HCT116 (cell line): ENCODE data around the gene ABCG1. TPM values are rescaled to one million over a fixed set of nuclear protein-coding genes. Genes with fewer than 3 reads are reported as not detected.

Source experiments
- ATAC-seq: fragments of 200-7000 bp; cut with Tn5 transposase; 2 replicates; pipeline ENCODE4 v1.9.1; 2020; ENCODE audit warnings: mild to moderate bottlenecking, moderate library complexity
- BruUV-seq: library from RNA; stranded (reverse); fragments of 400-500 nt; replicated peaks from 2 replicates; lab custom pipeline; 2021; lab: Mats Ljungman, UMichigan
- CTCF ChIA-PET: fragments of 300-600 bp; sonication (Branson Sonifier 250); formaldehyde crosslinking; loops from one replicate; lab custom pipeline; 2021; ENCODE audit warnings: antibody characterized with exemption; lab: Charles Lee
- POLR2A ChIA-PET: fragments of 300-600, 350-600 bp; sonication (Branson Sonifier 250); formaldehyde crosslinking; loops from one replicate; lab custom pipeline; 2021; ENCODE audit warnings: antibody characterized with exemption; lab: Charles Lee
- RAD21 ChIA-PET, 2 experiments: fragments of 300-600 bp; sonication (Branson Sonifier 250); formaldehyde crosslinking; loops; one replicate each; lab custom pipeline; 2023; ENCODE audit warnings: low total read pairs in 2 of 2; ENCODE audit not compliant: uncharacterized antibody in 2 of 2, unreplicated experiment in 2 of 2, low non-redundant PET in 1 of 2; lab: Charles Lee
- DNase-seq: peaks from one replicate; pipeline ENCODE4 v3.0.0-alpha.2; 2010; ENCODE audit warnings: low read depth, low spot score
- H2AFZ ChIP-seq: fragments of 200-600 bp; shearing (Covaris generic), sonication (generic); 2 replicates; pipeline ENCODE4 v1.6.1; 2017; ENCODE audit warnings: low read depth, mixed run types, mixed read lengths, antibody characterized with exemption, low read length; ENCODE audit not compliant: poor library complexity, severe bottlenecking
- H3K27ac ChIP-seq: 2 replicates; pipeline ENCODE4 v1.5.1; 2012; ENCODE audit warnings: low read depth, low read length
- H3K27me3 ChIP-seq: fragments of 200-600 bp; sonication (generic); 2 replicates; pipeline ENCODE4 v1.6.1; 2016; ENCODE audit warnings: mixed run types, low read length, mixed read lengths; ENCODE audit not compliant: insufficient read depth
- H3K36me3 ChIP-seq, 2 experiments: fragments of 200-500 bp in 1 of 2; fragments of 200-600 bp in 1 of 2; sonication (Bioruptor generic) in 1 of 2; sonication (generic) in 1 of 2; 2 replicates each; pipeline versions ENCODE4 v1.5.1 to v1.6.1; 2014 to 2016; ENCODE audit warnings: low read length in 2 of 2, inconsistent platforms in 1 of 2, mixed read lengths in 1 of 2, mixed run types in 1 of 2; ENCODE audit not compliant: insufficient read depth in 2 of 2, control insufficient read depth in 1 of 2
- H3K4me1 ChIP-seq, 2 experiments: fragments of 200-600 bp in 1 of 2; sonication (generic) in 1 of 2; 2 replicates each; pipeline versions ENCODE4 v1.5.1 to v1.6.1; 2012 to 2017; ENCODE audit warnings: low read length in 2 of 2, inconsistent platforms in 1 of 2, mild to moderate bottlenecking in 1 of 2, mixed read lengths in 1 of 2, mixed run types in 1 of 2, moderate library complexity in 1 of 2; ENCODE audit not compliant: insufficient read depth in 2 of 2, control insufficient read depth in 1 of 2
- H3K4me2 ChIP-seq: fragments of 200-600 bp; sonication (generic); 2 replicates; pipeline ENCODE4 v1.6.1; 2017; ENCODE audit warnings: mixed run types, low read length, mixed read lengths
- H3K4me3 ChIP-seq, 2 experiments: fragments of 200-600 bp in 1 of 2; sonication (generic) in 1 of 2; replicated peaks in 1 of 2; 2 replicates each; pipeline ENCODE4 v1.5.1; 2011 to 2016; ENCODE audit warnings: low read length in 2 of 2, control low read depth in 1 of 2, low read depth in 1 of 2, mild to moderate bottlenecking in 1 of 2, mixed read lengths in 1 of 2, mixed run types in 1 of 2
- H3K79me2 ChIP-seq: fragments of 200-600 bp; sonication (generic); 2 replicates; pipeline ENCODE4 v1.6.1; 2017; ENCODE audit warnings: mild to moderate bottlenecking, mixed run types, low read length, moderate library complexity, mixed read lengths; ENCODE audit not compliant: insufficient read depth
- H3K9ac ChIP-seq: fragments of 200-600 bp; sonication (generic); 2 replicates; pipeline ENCODE4 v1.6.1; 2016; ENCODE audit warnings: low read length, mixed read lengths
- H3K9me2 ChIP-seq: fragments of 200-600 bp; sonication (generic), shearing (Covaris generic); 2 replicates; pipeline ENCODE4 v1.6.1; 2017; ENCODE audit warnings: mixed run types, mild to moderate bottlenecking, moderate library complexity; ENCODE audit not compliant: insufficient read depth
- H3K9me3 ChIP-seq, 2 experiments: fragments of 200-500 bp in 1 of 2; fragments of 200-600 bp in 1 of 2; sonication (Bioruptor generic) in 1 of 2; sonication (generic) in 1 of 2; 2 replicates each; pipeline ENCODE4 v1.6.1; 2014 to 2017; ENCODE audit warnings: low read length in 2 of 2, mixed read lengths in 2 of 2, inconsistent platforms in 1 of 2, low read depth in 1 of 2, mild to moderate bottlenecking in 1 of 2, mixed run types in 1 of 2, moderate library complexity in 1 of 2; ENCODE audit not compliant: control insufficient read depth in 1 of 2, insufficient read depth in 1 of 2
- H4K20me1 ChIP-seq: fragments of 200-600 bp; sonication (generic), shearing (Covaris generic); 2 replicates; pipeline ENCODE4 v1.6.1; 2017; ENCODE audit warnings: mixed run types, mild to moderate bottlenecking, moderate library complexity; ENCODE audit not compliant: insufficient read depth
- EZH2 ChIP-seq: fragments of 200-600 bp; sonication (generic); IDR thresholded peaks from 2 replicates; pipeline ENCODE4 v1.6.1; 2017; ENCODE audit warnings: antibody characterized with exemption, mixed run types
- JUND ChIP-seq: IDR thresholded peaks from 2 replicates; pipeline ENCODE4 v1.6.1; 2012
- POLR2A ChIP-seq: IDR thresholded peaks from 2 replicates; pipeline ENCODE4 v1.7.0; 2011; ENCODE audit warnings: borderline replicate concordance; ENCODE audit not compliant: insufficient read depth, insufficient read length; ENCODE audit errors: extremely low read depth
- RAD21 ChIP-seq: IDR thresholded peaks from 2 replicates; pipeline ENCODE4 v1.6.1; 2012; ENCODE audit warnings: low read depth, mild to moderate bottlenecking
- ZNF274 ChIP-seq: fragments of 200-500 bp; sonication (Bioruptor generic); IDR thresholded peaks from 2 replicates; pipeline ENCODE4 v1.6.1; 2014; ENCODE audit warnings: mild to moderate bottlenecking, low read depth, low read length, inconsistent platforms
- intact Hi-C: fragments of 100-400 bp; cut with micrococcal nuclease; formaldehyde crosslinking; loops from 2 replicates; pipeline ENCODE4 v1.10.0; 2022
- total RNA-seq: library from RNA; stranded (reverse); gene quantifications from one replicate; pipeline ENCODE4 v1.2.1, GENCODE V29; 2021; ENCODE audit not compliant: unreplicated experiment
- TF ChIP-seq, protein P1 (sequence below): IDR thresholded peaks from 2 replicates; pipeline ENCODE4 v1.6.1; 2012; ENCODE audit warnings: low read depth
- TF ChIP-seq, protein P2 (sequence below): IDR thresholded peaks from 2 replicates; pipeline ENCODE4 v1.6.1; 2011; ENCODE audit warnings: mild to moderate bottlenecking, low read length, moderate library complexity; ENCODE audit not compliant: insufficient replicate concordance; ENCODE audit errors: extremely low read depth

The ABCG1 gene
- total RNA-seq, 1 experiment from 2014 or later = 1.6 TPM

- POLR2A ChIA-PET = no interaction called here
- no peak for ATAC-seq
- TF ChIP-seq JUND = no peak
- TF ChIP-seq EZH2 = no peak
- TF ChIP-seq, protein P1, sequence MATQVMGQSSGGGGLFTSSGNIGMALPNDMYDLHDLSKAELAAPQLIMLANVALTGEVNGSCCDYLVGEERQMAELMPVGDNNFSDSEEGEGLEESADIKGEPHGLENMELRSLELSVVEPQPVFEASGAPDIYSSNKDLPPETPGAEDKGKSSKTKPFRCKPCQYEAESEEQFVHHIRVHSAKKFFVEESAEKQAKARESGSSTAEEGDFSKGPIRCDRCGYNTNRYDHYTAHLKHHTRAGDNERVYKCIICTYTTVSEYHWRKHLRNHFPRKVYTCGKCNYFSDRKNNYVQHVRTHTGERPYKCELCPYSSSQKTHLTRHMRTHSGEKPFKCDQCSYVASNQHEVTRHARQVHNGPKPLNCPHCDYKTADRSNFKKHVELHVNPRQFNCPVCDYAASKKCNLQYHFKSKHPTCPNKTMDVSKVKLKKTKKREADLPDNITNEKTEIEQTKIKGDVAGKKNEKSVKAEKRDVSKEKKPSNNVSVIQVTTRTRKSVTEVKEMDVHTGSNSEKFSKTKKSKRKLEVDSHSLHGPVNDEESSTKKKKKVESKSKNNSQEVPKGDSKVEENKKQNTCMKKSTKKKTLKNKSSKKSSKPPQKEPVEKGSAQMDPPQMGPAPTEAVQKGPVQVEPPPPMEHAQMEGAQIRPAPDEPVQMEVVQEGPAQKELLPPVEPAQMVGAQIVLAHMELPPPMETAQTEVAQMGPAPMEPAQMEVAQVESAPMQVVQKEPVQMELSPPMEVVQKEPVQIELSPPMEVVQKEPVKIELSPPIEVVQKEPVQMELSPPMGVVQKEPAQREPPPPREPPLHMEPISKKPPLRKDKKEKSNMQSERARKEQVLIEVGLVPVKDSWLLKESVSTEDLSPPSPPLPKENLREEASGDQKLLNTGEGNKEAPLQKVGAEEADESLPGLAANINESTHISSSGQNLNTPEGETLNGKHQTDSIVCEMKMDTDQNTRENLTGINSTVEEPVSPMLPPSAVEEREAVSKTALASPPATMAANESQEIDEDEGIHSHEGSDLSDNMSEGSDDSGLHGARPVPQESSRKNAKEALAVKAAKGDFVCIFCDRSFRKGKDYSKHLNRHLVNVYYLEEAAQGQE = no peak
- TF ChIP-seq ZNF274 = no peak
- TF ChIP-seq, protein P2, sequence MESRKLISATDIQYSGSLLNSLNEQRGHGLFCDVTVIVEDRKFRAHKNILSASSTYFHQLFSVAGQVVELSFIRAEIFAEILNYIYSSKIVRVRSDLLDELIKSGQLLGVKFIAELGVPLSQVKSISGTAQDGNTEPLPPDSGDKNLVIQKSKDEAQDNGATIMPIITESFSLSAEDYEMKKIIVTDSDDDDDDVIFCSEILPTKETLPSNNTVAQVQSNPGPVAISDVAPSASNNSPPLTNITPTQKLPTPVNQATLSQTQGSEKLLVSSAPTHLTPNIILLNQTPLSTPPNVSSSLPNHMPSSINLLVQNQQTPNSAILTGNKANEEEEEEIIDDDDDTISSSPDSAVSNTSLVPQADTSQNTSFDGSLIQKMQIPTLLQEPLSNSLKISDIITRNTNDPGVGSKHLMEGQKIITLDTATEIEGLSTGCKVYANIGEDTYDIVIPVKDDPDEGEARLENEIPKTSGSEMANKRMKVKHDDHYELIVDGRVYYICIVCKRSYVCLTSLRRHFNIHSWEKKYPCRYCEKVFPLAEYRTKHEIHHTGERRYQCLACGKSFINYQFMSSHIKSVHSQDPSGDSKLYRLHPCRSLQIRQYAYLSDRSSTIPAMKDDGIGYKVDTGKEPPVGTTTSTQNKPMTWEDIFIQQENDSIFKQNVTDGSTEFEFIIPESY = no peak
- TF ChIP-seq RAD21 = no peak
- TF ChIP-seq POLR2A = no peak
- no TSS peak for BruUV-seq
- H3K27me3 ChIP-seq = no peaks in the 10 kb centered on the region
- H3K9me3 ChIP-seq = no peaks in the 10 kb centered on the region
- no peak overlapping the region for H3K4me2 ChIP-seq
- CTCF ChIA-PET = interaction anchor here (0.9 to 1.2 kb wide), 3 partner anchors 9 to 20 kb away, joined by 3 to 4 read pairs (median 3); no protein-coding TSS in a partner anchor
- intact Hi-C loops = no loop called here
- no peaks in the 10 kb centered on the region for H4K20me1 ChIP-seq
- H3K4me1 ChIP-seq = peaks cover 28 to 30% of the 10 kb centered on the region in 2 experiments
- H2AFZ ChIP-seq = no peak overlapping the region
- no peaks in the 10 kb centered on the region for H3K9me2 ChIP-seq
- H3K27ac ChIP-seq = no peak overlapping the region
- no peaks in the 10 kb centered on the region for H3K79me2 ChIP-seq
- no peak overlapping the region for H3K9ac ChIP-seq
- H3K36me3 ChIP-seq = no peaks in the 10 kb centered on the region
- H3K4me3 ChIP-seq = no peak overlapping the region
- RAD21 ChIA-PET = interaction anchor here (0.5 to 0.6 kb wide), 2 partner anchors 70 to 71 kb away, joined by 3 read pairs; no protein-coding TSS in a partner anchor
- no peak for DNase-seq
Measured at GRCh38 chr21:42238185-42238934, 19.4 kb downstream of the ABCG1 start.
